Cerebellar cortex (tissue), 1 donor: ENCODE results near the gene TBC1D16.

Experiments
- DNase-seq: peaks from one replicate; pipeline ENCODE4 v3.0.0-alpha.2; 2015; ENCODE audit warnings: low spot score

Gene TBC1D16

GRCh38 chr17:79887451-79887991 is 148.2 kb downstream of the TBC1D16 start:
- no peak for DNase-seq

GRCh38 chr17:79883202-79883601 is 152.5 kb downstream of the TBC1D16 start:
- DNase-seq: no peak
